ENCODE measurements around the gene ACSL3.

Gene ACSL3

GRCh38 chr2:222939979-222940378 lies 79.1 kb downstream of the ACSL3 start:
- Histone ChIP-seq H3K9ac (ENCODE audit: low read length) (no peak overlapping the region), H3K27me3 (ENCODE audit: insufficient read depth, low read length) (no peaks in the 10 kb centered on the region), H3K36me3 (ENCODE audit: insufficient read depth, low read length) (peaks cover 46% of the 10 kb centered on the region), H3F3A (ENCODE audit: insufficient read depth, low read length) (no peaks in the 10 kb centered on the region; the same call in 1 of the 2 replicates), H2AFZ (ENCODE audit: low read length) (no peak overlapping the region), H3K79me2 (ENCODE audit: insufficient read depth, low read length) (no peaks in the 10 kb centered on the region), H3K9me2 (ENCODE audit: low read depth, low read length) (no peaks in the 10 kb centered on the region), H4K20me1 (ENCODE audit: insufficient read depth, low read length) (no peaks in the 10 kb centered on the region), H3K4me1 (ENCODE audit: insufficient read depth, low read length, severe bottlenecking) (no peaks in the 10 kb centered on the region), H3K4me3 (ENCODE audit: low read depth, low read length, poor library complexity, severe bottlenecking) (no peak overlapping the region), H3K9me3 (ENCODE audit: low read length) (peaks cover 7% of the 10 kb centered on the region), H3K4me2 (ENCODE audit: low read length) (no peak overlapping the region), H3K27ac (ENCODE audit: low read depth, low read length, poor library complexity, severe bottlenecking) (no peak overlapping the region)
- TF ChIP-seq EZH2 (IDR thresholded peaks at IDR 0.05; ENCODE audit: borderline replicate concordance, low read length) (no peak), CTCF (IDR thresholded peaks at IDR 0.05; ENCODE audit: low read length) (no peak)

GRCh38 chr2:222941510-222942032 lies 80.7 kb downstream of the ACSL3 start:
- Histone ChIP-seq H3K4me1 (ENCODE audit: insufficient read depth, low read length, severe bottlenecking) (no peaks in the 10 kb centered on the region), H3K27me3 (ENCODE audit: insufficient read depth, low read length) (no peaks in the 10 kb centered on the region), H2AFZ (ENCODE audit: low read length) (no peak overlapping the region), H3K36me3 (ENCODE audit: insufficient read depth, low read length) (peaks cover 32% of the 10 kb centered on the region), H3K4me2 (ENCODE audit: low read length) (no peak overlapping the region), H3K79me2 (ENCODE audit: insufficient read depth, low read length) (no peaks in the 10 kb centered on the region), H3K4me3 (ENCODE audit: low read depth, low read length, poor library complexity, severe bottlenecking) (no peak overlapping the region), H3K27ac (ENCODE audit: low read depth, low read length, poor library complexity, severe bottlenecking) (no peak overlapping the region), H3F3A (ENCODE audit: insufficient read depth, low read length) (no peaks in the 10 kb centered on the region; the same call in 1 of the 2 replicates), H4K20me1 (ENCODE audit: insufficient read depth, low read length) (no peaks in the 10 kb centered on the region), H3K9me3 (ENCODE audit: low read length) (peaks cover 7% of the 10 kb centered on the region), H3K9me2 (ENCODE audit: low read depth, low read length) (no peaks in the 10 kb centered on the region), H3K9ac (ENCODE audit: low read length) (no peak overlapping the region)
- TF ChIP-seq CTCF (IDR thresholded peaks at IDR 0.05; ENCODE audit: low read length) (no peak), EZH2 (IDR thresholded peaks at IDR 0.05; ENCODE audit: borderline replicate concordance, low read length) (no peak)

GRCh38 chr2:222942561-222942960 lies 81.7 kb downstream of the ACSL3 start:
- Histone ChIP-seq H3K4me2 (ENCODE audit: low read length) (no peak overlapping the region), H3K9me2 (ENCODE audit: low read depth, low read length) (no peaks in the 10 kb centered on the region), H3K4me1 (ENCODE audit: insufficient read depth, low read length, severe bottlenecking) (no peaks in the 10 kb centered on the region), H3K4me3 (ENCODE audit: low read depth, low read length, poor library complexity, severe bottlenecking) (no peak overlapping the region), H3K27ac (ENCODE audit: low read depth, low read length, poor library complexity, severe bottlenecking) (no peak overlapping the region), H4K20me1 (ENCODE audit: insufficient read depth, low read length) (no peaks in the 10 kb centered on the region), H3K9ac (ENCODE audit: low read length) (no peak overlapping the region), H2AFZ (ENCODE audit: low read length) (no peak overlapping the region), H3K9me3 (ENCODE audit: low read length) (peaks cover 7% of the 10 kb centered on the region), H3K79me2 (ENCODE audit: insufficient read depth, low read length) (no peaks in the 10 kb centered on the region), H3K27me3 (ENCODE audit: insufficient read depth, low read length) (no peaks in the 10 kb centered on the region), H3F3A (ENCODE audit: insufficient read depth, low read length) (no peaks in the 10 kb centered on the region; the same call in 1 of the 2 replicates), H3K36me3 (ENCODE audit: insufficient read depth, low read length) (peaks cover 22% of the 10 kb centered on the region)
- TF ChIP-seq EZH2 (IDR thresholded peaks at IDR 0.05; ENCODE audit: borderline replicate concordance, low read length) (no peak), CTCF (IDR thresholded peaks at IDR 0.05; ENCODE audit: low read length) (no peak)
